Activated T-cell treated with anti-CD3 and anti-CD28 coated beads, Interleukin-2, amount 50 U/mL, for 48 hours (primary cell): ENCODE data around the gene TET1.
"Not testable (repeated sequence)": the region's sequence is repeated elsewhere in the genome, so short reads cannot be mapped to it uniquely, and the experiment has no call there.

Source experiments
- DNase-seq, 2 experiments: peaks; one replicate each; pipeline ENCODE4 v3.0.0-alpha.2; 2020

TET1 gene

DNA sequence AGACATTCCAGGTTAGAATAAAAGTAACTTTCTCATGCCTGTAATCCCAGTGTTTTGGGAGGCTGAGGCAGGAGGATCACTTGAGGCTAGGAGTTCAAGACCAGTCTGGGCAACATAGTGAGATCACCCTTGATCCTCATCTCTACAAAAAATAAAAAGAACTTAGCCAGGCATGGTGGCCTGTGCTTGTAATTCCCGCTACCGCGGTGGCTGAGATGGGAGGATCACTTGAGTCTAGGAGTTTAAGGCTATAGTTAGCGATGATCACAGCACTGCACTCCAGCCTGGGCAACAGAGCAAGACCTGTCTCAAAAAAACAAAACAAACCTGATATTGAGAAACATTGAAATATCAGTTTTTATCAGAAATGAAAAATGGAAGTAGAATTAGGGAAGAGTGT lies 4.6 kb downstream of the TET1 start:
- no peak for DNase-seq

DNA sequence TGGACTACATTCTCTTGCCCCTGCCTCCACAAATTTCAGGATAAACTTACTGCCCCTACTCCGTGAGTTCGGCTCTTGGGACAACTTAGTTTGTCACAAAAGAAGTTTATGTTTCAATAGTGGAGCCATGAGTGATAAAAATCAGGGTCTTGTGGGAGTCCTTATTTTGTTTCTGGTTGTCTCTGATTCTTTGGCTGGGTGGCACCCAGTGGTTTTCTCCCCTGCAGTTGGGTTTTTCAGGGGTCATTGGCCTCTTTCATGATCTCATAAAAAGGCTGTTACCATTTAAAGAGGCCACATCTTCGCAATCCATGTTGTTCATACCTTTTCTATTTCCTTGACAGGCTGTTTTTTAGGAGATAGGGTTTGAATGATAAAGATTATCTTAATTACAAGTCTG lies 5.5 kb downstream of the TET1 start:
- DNase-seq, result no peak

DNA sequence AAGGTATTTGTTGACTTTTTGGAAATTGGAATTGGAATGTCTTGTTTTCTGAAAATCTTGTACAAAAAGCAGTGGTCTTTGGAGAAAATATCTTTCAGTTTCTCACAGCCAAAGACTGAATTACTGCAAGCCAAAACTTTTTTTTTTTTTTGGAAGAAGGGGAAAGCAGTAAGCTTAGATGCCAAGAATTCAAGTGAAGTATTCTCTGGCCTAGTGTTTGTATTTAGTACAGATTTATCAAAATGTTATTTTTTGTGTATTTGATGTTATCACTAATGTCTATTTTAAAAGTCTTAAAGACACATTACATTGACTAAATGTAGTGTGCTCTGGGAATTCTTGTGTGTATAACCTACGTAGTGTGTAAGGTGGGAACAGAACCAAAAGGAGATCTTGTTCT lies 6.2 kb downstream of the TET1 start:
- DNase-seq, result no peak

GRCh38 chr10:68566955-68567354 lies 6.8 kb downstream of the TET1 start:
- no peak for DNase-seq

DNA sequence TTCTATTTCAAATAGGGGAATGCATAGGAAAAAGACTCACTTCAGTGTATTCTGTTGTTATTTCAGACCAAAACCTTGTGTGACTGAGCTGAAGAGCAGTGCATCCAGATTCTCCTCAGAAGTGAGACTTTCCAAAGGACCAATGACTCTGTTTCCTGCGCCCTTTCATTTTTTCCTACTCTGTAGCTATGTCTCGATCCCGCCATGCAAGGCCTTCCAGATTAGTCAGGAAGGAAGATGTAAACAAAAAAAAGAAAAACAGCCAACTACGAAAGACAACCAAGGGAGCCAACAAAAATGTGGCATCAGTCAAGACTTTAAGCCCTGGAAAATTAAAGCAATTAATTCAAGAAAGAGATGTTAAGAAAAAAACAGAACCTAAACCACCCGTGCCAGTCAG lies 12.0 kb downstream of the TET1 start:
- DNase-seq, result no peak

DNA sequence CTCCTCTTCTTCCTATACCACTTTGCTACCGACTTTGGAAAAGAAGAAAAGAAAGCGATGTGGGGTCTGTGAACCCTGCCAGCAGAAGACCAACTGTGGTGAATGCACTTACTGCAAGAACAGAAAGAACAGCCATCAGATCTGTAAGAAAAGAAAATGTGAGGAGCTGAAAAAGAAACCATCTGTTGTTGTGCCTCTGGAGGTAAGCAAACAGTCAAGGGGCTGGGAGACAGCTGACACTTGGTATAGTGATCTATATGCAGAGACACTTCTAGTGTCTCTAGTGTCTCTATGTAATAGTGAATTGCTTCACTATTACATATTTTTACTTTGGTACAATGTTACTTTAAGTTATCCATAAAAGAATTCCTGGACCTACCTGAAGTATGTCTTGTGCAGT lies 13.9 kb downstream of the TET1 start:
- no peak for DNase-seq

DNA sequence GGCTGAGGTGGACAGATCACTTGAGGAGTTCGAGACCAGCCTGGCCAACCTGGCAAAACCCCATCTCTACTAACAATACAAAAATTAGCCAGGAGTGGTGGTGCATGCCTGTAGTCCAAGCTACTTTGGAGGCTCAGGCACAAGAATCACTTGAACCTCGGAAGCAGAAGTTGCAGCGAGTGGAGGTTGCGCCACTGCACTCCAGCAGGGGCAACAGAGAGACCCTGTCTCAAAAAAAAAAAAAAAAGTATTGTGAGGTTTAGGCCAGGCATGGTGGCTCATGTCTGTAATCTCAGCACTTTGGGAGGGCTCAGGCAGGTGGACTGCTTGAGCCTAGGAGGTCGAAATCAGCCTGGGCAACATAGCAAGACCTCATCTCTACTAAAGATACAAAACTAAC lies 16.0 kb downstream of the TET1 start:
- no peak for DNase-seq

DNA sequence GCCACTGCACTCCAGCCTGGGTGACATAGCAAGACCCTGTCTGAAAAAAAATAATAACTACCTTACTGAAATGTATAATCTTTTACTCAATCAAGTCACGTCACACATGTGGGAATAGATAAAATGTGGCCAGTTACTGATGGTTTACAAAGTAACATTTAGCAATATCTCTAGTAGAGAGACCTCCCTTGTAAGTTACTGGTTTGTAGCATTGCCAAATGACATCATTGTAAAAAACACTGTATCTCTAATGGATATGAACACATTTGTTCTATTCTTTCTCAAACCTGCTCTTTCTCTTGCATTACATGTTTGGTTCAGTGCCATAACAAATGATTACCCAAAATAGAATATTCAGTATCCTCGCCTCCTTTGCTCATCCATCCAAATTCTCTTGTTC lies 18.8 kb downstream of the TET1 start:
- DNase-seq, result no peak

DNA sequence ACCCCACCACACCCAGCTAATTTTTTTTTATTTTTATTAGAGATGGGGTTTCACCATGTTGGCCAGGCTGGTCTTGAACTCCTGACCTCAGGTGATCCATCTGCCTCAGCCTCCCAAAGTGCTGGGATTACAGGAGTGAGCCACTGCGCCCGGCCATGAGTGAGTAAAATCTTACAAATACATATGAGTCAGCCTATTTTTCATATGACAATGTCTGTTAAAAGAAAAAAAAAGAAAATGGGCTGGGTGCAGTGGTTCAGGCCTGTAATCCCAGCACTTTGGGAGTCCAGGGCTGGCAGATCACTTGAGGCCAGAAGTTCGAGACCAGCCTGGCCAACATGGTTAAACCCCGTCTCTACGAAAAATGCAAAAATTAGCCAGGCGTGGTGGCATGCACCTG lies 24.1 kb downstream of the TET1 start:
- not testable (repeated sequence) for DNase-seq

DNA sequence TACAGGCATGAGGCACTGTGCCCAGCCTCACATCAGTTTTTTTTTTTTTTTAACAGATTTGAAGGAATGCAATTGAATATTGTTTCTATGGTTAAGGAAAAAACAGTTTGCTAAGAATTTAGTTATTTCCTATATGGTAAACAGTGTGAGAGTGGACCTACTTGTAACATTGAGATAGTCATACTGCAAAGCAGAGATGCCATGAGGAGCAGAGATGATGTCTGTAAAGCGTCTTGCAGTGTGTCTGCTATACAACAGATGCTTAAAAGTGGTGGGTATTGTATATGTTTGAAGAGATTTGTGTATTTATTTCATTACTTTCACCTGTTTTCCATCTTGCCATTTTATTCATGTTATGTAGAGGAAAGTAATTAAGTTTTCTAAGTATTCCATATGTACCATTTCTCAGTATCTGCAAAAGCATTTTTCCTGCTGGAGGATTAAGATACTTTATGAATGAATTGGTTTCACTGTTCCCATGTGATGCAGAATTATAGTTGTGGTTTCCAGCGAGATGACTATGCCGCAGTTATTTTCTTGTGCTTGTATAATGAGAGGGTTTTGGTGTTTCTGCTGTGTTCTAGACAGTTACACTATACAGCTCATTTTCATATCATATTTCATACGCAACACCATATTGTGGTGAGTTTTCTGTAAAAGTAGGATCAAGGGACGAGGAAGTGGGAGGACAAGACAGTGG lies 26.6 kb downstream of the TET1 start:
- DNase-seq, result no peak

GRCh38 chr10:68594405-68594804 lies 34.3 kb downstream of the TET1 start:
- no peak for DNase-seq

- DNase-seq, result no peak
These were observed 35.4 kb downstream of the TET1 start for GRCh38 chr10:68595513-68595912.

DNA sequence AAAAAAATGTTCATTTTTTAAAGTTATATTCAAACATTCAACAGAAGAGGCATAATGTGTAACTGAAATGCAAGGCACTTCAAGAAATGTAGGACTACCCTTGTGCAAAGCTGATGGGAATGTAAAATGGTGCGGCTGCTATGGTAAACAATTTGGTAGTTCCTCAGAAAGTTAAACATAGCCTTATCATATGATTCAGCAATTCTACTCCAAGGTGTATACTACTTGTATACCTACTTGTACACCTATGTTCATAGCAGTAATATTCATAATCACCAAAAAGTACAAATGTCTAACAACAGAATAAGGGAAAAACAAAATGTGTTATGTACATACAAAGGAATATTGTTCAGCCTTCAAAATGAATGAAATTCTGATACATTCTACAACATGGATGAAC lies 37.3 kb downstream of the TET1 start:
- DNase-seq, result no peak

DNA sequence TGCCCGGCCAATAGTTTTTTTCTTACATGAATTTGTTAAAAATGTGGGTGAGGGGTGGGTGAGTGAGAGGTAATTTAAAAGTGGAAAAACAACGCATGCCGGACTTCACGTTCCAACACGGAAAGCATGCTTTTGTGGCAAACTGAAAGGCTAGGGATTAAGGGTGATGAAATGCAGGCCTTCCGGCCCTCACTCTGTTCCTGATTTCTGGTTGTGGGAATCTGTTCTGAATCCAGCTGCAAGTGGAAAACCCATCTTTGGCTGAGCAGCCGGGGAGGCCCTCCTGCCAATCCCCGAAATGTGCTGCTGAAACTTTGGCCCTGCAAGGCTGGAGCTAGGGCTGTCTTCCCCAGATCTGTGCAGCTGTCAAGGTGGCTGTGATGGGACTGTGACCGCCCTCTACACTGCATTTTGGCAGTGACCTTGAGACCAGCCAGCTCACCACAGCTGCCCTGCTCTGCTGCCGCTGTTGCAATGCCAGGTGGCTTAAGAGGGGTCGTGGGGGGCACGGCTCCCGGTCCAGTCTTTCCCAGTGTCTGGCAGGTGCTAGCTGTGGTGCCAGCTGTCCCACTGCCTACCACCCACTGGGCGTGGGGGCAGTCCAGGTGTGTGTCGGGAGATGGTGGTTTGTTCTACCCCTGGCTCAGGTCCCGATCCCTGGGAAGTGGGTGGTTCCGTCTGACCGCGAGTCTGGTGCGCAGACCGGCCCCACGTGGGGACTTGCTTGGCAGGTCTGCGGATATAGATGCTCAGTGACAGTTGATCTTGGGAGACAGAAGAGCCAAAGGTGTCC lies 39.0 kb downstream of the TET1 start:
- DNase-seq, result no peak

GRCh38 chr10:68599771-68600040 lies 39.6 kb downstream of the TET1 start:
- no peak for DNase-seq

DNA sequence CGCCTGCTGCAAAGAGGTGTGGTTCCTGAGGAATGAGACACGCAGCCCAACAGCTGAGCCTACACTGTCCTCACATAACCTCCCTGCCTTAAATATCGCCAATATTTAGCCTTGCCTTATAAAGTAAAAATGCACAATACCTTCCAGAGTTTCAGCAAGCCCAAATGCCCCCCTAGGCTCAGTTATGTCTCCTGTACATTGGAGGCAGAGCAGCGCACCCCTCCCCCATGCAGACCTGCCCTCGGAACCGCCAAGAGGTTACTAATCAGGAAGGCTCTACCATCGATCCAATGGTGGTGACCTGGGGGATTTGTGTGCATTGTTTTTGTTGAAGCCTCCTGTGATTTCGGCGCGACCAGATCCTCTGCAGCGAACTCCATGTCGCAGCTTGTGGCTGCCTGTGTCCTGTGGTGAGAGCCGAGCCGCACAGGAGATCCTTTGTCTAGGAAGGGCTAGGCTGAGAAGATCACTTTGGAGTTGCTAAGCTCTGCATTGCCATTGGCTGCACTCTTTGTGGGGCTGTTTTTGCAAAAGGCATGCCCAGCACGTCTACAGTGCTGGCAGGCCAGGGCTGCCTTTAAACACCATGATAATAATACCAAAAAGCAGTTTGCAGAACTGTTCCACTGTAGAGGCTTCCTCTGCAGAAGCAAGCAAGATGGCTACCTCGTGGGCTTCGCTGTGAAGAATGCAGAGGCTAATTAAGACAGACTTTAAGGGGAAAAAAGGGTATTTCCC lies 40.1 kb downstream of the TET1 start:
- DNase-seq, result peak; percentile 73 to 76

- DNase-seq, result no peak
These were observed 41.5 kb downstream of the TET1 start for GRCh38 chr10:68601501-68602265.

DNA sequence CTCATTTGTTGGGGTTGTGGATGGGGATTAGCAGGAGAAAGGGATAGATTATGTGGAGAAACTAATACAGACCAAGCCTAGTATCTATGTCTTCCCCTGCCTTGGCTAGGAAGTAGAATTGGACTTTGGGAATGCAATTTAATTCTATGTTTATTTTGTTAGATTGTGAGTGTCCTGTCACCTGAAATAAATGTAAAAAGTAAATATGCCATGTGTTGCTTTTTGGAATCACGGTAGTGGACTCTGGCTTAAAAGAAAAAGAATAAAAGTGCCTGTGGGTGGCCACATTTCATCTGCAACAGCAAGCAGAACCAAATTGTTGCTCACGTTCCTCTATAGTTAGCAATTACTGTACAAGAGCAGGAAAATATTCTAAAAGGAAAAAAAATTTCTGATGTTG lies 42.3 kb downstream of the TET1 start:
- no peak for DNase-seq

- no peak for DNase-seq
These were observed 43.6 kb downstream of the TET1 start for GRCh38 chr10:68603766-68604165.

DNA sequence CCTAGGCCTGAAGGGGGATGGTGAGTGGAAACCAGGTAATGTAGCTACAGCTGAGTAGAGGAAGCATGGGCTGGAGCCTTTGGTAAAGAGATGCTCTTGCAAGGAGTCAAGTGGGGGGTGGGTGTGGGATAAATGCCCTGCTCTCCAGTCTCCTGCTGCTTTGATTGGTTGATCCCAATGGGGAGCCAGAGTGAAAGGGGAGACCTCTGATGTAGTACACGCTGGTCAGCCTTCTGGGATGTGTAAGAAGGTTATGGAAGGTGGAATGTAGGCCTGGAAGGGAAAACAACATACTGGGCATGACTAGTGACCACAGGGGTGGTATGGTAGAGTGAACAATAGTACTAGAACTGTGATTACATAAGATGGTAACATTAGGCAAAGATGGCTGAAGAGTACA lies 44.3 kb downstream of the TET1 start:
- DNase-seq, result no peak

DNA sequence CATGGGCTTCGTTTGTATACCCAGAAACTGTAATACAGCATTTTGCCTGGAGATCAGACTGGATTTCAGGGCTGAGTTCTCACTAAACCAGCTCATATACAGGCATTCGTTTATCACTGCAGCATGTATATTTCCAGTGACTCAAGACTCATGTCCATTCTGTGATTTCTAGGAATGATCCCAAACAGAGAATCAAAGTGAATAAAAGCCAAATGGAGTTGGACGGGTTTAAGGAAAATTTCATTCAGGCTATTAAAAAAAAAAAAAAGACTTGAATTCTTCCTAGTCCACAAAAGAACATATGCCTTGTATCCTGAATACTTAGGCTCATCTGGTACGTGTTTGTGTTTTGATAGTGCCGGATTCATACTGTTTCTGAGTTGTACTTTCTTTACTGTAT lies 46.8 kb downstream of the TET1 start:
- no peak for DNase-seq

DNA sequence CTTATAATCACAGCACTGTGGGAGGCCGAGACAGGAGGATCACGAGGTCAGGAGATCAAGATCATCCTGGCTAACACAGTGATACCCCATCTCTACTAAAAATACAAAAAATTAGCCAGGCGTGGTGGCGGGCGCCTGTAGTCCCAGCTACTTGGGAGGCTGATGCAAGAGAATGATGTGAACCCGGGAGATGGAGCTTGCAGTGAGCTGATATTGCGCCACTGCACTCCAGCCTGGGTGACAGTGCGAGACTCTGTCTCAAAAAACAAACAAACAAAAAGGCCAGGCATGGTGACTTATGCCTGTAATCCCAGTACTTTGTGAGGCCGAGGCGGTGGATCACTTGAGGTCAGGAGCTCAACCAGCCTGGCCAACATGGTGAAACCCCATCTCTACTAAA lies 49.9 kb downstream of the TET1 start:
- DNase-seq, result not testable (repeated sequence)

GRCh38 chr10:68611227-68611626 lies 51.1 kb downstream of the TET1 start:
- no peak for DNase-seq

GRCh38 chr10:68613974-68614373 lies 53.8 kb downstream of the TET1 start:
- DNase-seq, result not testable (repeated sequence)
